Mucosa of descending colon (tissue), 3 donors: ENCODE measurements around the gene PCDH8. TPM values are rescaled to one million over a fixed set of nuclear protein-coding genes. Genes with fewer than 3 reads are reported as not detected.

Experiments
- ATAC-seq: fragments of 200-7000 bp; cut with Tn5 transposase; one replicate; pipeline ENCODE4 v1.9.1; 2020; ENCODE audit warnings: mild to moderate bottlenecking, moderate library complexity
- DNase-seq, 3 donors: peaks; one replicate each; pipeline ENCODE4 v3.0.0-alpha.2; 2020
- H3K36me3 ChIP-seq: fragments of 200-600 bp; one replicate; pipeline ENCODE4 v1.8.0; 2021; ENCODE audit warnings: low read depth, mild to moderate bottlenecking
- H3K4me1 ChIP-seq: fragments of 200-600 bp; one replicate; pipeline ENCODE4 v1.8.0; 2021; ENCODE audit warnings: low read depth, mild to moderate bottlenecking
- H3K4me3 ChIP-seq: fragments of 200-600 bp; one replicate; pipeline ENCODE4 v1.8.0; 2021; ENCODE audit warnings: mild to moderate bottlenecking
- H3K9me3 ChIP-seq: fragments of 200-600 bp; one replicate; pipeline ENCODE4 v1.8.0; 2021; ENCODE audit warnings: mild to moderate bottlenecking
- intact Hi-C, 2 donors: fragments of 100-400 bp; cut with DNase I in 1 of 2; cut with micrococcal nuclease in 1 of 2; formaldehyde crosslinking; loops; one replicate each; pipeline versions ENCODE4 v1.11.0 to v1.11.1; 2022; cut with DNase I, micrococcal nuclease
- long read RNA-seq, 2 donors: library from polyadenylated mRNA; unstranded; transcript quantifications; one replicate each; pipeline ENCODE4 v2.0.0, GENCODE V29; 2019 to 2021
- total RNA-seq, 3 donors: library from RNA; stranded (reverse); fragmentation: NEBNext Ultra II Directional in 2 of 3; extraction: Animal tissue kit (Norgen Biotek cat#: 25700) in 2 of 3; gene quantifications; one replicate each; pipeline versions ENCODE4 v1.2.1 to v1.2.4, GENCODE V29; 2021 to 2023
- TF ChIP-seq, protein P1 (sequence below): fragments of 200-600 bp; IDR thresholded peaks from one replicate; pipeline ENCODE4 v1.8.0; 2022; ENCODE audit warnings: antibody characterized with exemption, mild to moderate bottlenecking
- donor health status: DM: no; HTN: no; CAD: no; lungs with moderate emphysema.
- donor health status: DM: no; HTN: no; CAD: no.
- donor health status: DM: no; HTN: yes; CAD: no.

Gene PCDH8, protein sequence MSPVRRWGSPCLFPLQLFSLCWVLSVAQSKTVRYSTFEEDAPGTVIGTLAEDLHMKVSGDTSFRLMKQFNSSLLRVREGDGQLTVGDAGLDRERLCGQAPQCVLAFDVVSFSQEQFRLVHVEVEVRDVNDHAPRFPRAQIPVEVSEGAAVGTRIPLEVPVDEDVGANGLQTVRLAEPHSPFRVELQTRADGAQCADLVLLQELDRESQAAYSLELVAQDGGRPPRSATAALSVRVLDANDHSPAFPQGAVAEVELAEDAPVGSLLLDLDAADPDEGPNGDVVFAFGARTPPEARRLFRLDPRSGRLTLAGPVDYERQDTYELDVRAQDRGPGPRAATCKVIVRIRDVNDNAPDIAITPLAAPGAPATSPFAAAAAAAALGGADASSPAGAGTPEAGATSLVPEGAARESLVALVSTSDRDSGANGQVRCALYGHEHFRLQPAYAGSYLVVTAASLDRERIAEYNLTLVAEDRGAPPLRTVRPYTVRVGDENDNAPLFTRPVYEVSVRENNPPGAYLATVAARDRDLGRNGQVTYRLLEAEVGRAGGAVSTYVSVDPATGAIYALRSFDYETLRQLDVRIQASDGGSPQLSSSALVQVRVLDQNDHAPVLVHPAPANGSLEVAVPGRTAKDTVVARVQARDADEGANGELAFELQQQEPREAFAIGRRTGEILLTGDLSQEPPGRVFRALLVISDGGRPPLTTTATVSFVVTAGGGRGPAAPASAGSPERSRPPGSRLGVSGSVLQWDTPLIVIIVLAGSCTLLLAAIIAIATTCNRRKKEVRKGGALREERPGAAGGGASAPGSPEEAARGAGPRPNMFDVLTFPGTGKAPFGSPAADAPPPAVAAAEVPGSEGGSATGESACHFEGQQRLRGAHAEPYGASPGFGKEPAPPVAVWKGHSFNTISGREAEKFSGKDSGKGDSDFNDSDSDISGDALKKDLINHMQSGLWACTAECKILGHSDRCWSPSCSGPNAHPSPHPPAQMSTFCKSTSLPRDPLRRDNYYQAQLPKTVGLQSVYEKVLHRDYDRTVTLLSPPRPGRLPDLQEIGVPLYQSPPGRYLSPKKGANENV
- under 1 TPM; 0.12 to 0.38 (median 0.17) TPM for total RNA-seq
- long read RNA-seq, donor 1, full-length matches to known transcripts = 1 of 1 reads
- long read RNA-seq, donor 1, partial matches to known transcripts = 0 of 1 reads
- long read RNA-seq, donor 1, other reads (novel, unspliced or antisense) = 0 of 1 reads
- long read RNA-seq, donor 2 = 0 reads

DNA sequence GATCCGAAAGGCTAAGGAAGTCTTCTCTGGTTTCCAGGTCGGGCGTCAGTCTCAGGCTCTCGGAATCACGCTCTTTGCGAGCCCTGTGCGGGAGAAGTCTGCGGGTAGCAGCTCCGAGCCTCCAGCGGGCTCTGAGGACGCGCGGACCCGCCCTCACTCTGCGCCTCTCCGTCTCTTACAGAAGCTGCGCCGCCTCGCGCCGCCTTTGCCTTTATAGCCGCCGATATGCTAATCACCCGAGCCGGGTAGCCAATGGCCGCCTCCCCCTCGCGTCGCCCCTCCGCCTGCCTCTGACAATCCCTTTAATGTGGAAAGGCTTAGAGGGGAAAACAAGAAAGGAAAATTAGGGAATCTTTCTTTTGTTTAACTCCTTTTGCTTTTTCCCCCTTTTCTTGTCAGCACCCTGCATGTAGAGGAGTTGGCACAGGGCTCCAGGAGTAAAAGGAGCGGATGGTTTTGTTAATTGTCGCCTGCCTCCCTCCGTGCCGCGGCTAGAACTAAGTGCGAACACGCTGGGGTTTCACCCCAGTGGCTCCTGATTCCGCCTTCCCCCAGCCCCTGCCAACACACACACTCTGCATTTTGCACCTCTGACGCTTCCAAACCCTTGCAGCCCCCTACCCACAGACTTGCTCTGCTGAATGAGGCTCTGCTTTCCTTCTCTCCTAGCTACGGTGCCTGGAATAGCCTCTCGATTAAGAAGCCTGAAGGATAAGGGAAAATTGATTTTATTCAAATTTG is at the start of gene PCDH8:
PCDH8 (minus strand) TSS at position 186 of the 741 bp plus-strand sequence. CDS start 204 bp downstream, outside the sequence.
- ATAC-seq = no peak

DNA sequence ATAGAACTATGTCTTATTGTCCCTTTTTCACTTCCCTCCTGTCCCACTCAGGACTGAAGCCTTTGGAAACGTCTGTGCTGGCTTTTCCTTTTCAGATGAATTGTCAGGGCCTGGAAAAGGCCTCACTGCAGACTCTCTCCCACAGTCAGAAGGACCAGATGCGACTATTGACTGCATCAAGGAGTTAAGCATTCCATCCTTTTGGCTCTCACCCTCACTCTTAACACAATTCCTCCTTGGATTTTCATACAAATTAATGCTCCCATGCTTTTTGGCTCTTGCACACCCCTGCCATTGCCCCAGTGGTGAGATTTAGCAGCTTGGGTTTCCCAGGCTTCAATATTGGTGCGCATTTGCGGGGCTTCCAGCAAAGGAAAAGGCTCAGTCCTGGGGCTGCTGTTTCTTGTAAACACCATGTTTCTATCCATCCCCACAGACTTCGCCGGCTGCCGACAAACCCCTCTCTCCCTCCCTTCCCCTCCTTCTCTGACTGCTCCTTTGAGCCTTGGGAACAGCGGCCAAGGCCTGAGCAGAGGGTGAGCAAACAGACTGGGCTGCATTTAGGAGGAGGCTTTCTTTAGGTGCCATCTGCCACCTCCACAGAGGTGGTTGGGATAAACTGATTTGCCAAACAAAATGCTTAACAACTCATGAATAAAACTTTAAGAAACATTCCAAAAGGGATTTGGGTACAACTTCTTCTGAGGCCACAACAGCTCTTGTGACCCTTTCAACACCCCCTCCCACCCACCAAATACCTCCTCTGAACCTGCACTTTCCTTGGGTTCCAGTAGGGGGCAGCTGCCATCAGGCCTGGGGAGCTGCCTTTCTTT is 48.6 kb upstream of the PCDH8 start:
- Histone ChIP-seq H3K9me3 (no peaks in the 10 kb centered on the region), H3K4me1 (no peaks in the 10 kb centered on the region), H3K4me3 (no peak overlapping the region), H3K36me3 (no peaks in the 10 kb centered on the region)
- peak in 1 of 3 donors; percentile 21 for DNase-seq
- ATAC-seq = peak; percentile 40
- intact Hi-C loops = no loop called here
- TF ChIP-seq, protein P1, sequence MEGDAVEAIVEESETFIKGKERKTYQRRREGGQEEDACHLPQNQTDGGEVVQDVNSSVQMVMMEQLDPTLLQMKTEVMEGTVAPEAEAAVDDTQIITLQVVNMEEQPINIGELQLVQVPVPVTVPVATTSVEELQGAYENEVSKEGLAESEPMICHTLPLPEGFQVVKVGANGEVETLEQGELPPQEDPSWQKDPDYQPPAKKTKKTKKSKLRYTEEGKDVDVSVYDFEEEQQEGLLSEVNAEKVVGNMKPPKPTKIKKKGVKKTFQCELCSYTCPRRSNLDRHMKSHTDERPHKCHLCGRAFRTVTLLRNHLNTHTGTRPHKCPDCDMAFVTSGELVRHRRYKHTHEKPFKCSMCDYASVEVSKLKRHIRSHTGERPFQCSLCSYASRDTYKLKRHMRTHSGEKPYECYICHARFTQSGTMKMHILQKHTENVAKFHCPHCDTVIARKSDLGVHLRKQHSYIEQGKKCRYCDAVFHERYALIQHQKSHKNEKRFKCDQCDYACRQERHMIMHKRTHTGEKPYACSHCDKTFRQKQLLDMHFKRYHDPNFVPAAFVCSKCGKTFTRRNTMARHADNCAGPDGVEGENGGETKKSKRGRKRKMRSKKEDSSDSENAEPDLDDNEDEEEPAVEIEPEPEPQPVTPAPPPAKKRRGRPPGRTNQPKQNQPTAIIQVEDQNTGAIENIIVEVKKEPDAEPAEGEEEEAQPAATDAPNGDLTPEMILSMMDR = peak; percentile 46

More for the DNA sequence above, at the start of gene PCDH8:
- Histone ChIP-seq H3K36me3 (no peaks in the 10 kb centered on the region), H3K4me1 (peaks cover 12% of the 10 kb centered on the region), H3K9me3 (no peaks in the 10 kb centered on the region), H3K4me3 (no peak within 1 kb of the TSS)
- TF ChIP-seq, protein P1 = no peak
- peak in 1 of 3 donors; percentile 50 for DNase-seq
- intact Hi-C loops = no loop called here

DNA sequence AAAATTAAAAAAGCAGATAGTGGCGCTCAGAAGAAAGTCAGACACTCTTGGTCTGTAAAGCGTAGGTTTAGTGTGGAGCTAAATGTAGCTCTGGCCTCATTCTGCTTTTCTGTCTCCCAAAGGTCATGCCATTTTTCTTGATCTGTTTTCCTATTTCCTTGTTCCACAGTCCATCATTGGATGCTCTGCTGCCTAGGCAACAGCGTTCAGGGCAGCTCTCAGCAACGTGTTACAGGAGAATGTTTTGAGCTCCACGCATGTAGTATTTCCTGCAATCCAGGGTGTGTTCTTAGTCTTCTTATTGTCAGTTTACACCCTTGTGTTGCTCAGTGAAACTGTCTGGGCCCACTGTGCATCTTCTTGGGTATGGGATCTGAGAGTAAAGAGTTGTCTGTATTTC is 46.0 kb upstream of the PCDH8 start:
- no peaks in the 10 kb centered on the region for H3K36me3 ChIP-seq
- ATAC-seq (no peak), DNase-seq (no peak)
- H3K4me1 ChIP-seq = no peaks in the 10 kb centered on the region
- intact Hi-C loops = no loop called here
- H3K4me3 ChIP-seq = no peak overlapping the region
- no peaks in the 10 kb centered on the region for H3K9me3 ChIP-seq
- TF ChIP-seq, protein P1 = no peak

DNA sequence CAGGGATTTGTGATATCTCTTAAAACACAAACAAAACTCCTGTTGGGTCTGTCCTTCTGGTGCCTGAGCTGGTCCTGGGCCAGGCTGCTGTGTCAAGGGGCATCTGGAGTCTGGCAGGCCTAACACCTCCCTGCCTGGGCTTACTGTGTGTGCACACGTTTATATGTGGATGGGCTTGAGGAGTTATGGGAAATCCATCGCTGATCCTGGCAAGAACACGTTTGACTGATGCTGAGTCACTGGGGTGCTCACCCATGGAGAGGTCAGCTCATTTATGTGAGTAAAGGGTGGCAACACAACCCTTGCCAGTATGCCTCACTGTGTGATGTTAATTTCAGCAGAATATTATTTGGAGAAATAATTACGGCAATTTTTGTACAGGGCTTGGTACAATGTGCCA is 44.5 kb upstream of the PCDH8 start:
- H3K4me1 ChIP-seq = no peaks in the 10 kb centered on the region
- intact Hi-C loops = no loop called here
- ATAC-seq (no peak), DNase-seq (no peak)
- no peaks in the 10 kb centered on the region for H3K36me3 ChIP-seq
- no peaks in the 10 kb centered on the region for H3K9me3 ChIP-seq
- no peak overlapping the region for H3K4me3 ChIP-seq
- TF ChIP-seq, protein P1 = no peak
